Measurements from ENCODE around the gene CLDN1.

Gene CLDN1

DNA sequence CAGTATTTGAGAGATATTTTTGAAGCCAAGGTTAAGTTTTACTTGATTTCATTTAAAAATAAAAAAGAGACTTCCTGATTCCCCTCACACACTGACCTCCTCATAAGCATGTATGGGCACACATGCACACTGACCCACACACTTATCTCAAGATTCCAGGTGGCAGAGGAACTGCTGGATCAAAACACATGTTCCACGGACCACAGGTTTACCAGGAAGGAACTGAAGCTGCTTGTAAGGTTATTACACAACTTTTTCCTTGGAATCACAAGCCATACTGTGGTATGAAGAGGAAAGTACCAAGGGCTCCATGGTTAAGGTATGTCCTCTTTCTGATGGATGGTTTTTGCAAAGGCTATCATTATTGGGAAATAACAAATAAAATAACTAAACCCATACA lies 7.5 kb downstream of the CLDN1 start:
- TF ChIP-seq, protein P1, sequence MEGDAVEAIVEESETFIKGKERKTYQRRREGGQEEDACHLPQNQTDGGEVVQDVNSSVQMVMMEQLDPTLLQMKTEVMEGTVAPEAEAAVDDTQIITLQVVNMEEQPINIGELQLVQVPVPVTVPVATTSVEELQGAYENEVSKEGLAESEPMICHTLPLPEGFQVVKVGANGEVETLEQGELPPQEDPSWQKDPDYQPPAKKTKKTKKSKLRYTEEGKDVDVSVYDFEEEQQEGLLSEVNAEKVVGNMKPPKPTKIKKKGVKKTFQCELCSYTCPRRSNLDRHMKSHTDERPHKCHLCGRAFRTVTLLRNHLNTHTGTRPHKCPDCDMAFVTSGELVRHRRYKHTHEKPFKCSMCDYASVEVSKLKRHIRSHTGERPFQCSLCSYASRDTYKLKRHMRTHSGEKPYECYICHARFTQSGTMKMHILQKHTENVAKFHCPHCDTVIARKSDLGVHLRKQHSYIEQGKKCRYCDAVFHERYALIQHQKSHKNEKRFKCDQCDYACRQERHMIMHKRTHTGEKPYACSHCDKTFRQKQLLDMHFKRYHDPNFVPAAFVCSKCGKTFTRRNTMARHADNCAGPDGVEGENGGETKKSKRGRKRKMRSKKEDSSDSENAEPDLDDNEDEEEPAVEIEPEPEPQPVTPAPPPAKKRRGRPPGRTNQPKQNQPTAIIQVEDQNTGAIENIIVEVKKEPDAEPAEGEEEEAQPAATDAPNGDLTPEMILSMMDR (conservative IDR thresholded peaks at IDR 0.05; ENCODE audit: control insufficient read depth, insufficient read depth, low read depth, low read length): no peak

DNA sequence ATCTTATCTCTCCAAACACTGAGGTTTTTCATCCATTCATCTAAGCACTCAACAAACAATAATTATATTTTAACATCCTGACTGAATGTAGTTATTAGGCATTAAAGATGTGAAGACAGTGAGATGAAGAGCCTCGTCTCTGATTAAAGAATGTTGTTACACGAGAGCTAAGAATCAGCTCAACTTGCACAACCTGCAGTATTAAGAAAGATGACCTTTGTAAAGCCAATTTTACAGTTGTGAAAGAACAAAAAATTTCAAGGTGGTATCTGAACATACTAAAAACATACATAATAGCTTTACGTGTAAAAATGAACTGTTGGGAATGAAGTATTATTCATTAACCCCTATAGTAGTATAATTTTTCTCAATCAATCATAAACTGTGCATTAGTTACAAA lies 12.8 kb downstream of the CLDN1 start:
- TF ChIP-seq, protein P1 (conservative IDR thresholded peaks at IDR 0.05; ENCODE audit: control insufficient read depth, insufficient read depth, low read depth, low read length): no peak
- no peak overlapping the region for H3K4me3 ChIP-seq (ENCODE audit: control insufficient read depth, low read depth, low read length)

More for the DNA sequence above, 7.5 kb downstream of the CLDN1 start:
- H3K4me3 ChIP-seq (ENCODE audit: control insufficient read depth, low read depth, low read length): no peak overlapping the region
- DNase-seq (ENCODE audit: low read depth): no peak

DNA sequence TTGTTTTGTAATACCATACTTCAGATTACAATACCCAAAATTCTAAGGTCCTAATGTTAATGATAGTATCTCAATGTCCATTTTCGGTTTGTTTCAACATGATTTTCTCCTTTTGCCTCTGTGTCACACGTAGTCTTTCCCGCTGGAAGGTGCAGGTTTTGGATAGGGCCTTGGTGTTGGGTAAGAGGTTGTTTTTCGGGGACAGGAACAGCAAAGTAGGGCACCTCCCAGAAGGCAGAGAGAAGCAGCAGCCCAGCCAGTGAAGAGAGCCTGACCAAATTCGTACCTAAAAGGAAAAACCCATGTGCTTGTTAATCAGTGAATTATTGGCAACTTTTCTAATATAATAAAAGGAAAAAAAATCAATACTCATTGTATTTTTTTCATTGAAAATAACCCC lies 14.1 kb downstream of the CLDN1 start:
- no peak for DNase-seq (ENCODE audit: low read depth)
- H3K4me3 ChIP-seq (ENCODE audit: control insufficient read depth, low read depth, low read length): no peak overlapping the region
- TF ChIP-seq, protein P1 (conservative IDR thresholded peaks at IDR 0.05; ENCODE audit: control insufficient read depth, insufficient read depth, low read depth, low read length): no peak

More for the DNA sequence above, 12.8 kb downstream of the CLDN1 start:
- DNase-seq (ENCODE audit: low read depth): no peak

DNA sequence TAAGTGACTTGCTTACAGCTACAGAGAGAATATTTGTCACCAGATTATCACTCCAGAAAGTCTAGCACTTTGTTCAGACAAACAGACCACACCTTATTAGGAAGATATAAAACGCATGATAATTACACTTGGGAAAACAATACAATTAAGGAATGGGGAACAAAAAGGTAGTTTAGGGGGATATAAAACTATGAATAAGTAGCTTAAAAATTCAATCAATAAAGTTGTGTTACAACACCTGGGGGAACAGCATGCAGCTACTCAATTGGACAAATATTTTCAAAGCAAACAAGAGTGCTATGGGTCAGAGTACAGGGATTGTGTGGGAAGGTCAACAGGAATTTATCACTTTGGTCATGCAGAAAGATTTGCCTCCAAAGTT lies 15.1 kb downstream of the CLDN1 start:
- no peak for DNase-seq (ENCODE audit: low read depth)
- no peak overlapping the region for H3K4me3 ChIP-seq (ENCODE audit: control insufficient read depth, low read depth, low read length)
- TF ChIP-seq, protein P1 (conservative IDR thresholded peaks at IDR 0.05; ENCODE audit: control insufficient read depth, insufficient read depth, low read depth, low read length): no peak

DNA sequence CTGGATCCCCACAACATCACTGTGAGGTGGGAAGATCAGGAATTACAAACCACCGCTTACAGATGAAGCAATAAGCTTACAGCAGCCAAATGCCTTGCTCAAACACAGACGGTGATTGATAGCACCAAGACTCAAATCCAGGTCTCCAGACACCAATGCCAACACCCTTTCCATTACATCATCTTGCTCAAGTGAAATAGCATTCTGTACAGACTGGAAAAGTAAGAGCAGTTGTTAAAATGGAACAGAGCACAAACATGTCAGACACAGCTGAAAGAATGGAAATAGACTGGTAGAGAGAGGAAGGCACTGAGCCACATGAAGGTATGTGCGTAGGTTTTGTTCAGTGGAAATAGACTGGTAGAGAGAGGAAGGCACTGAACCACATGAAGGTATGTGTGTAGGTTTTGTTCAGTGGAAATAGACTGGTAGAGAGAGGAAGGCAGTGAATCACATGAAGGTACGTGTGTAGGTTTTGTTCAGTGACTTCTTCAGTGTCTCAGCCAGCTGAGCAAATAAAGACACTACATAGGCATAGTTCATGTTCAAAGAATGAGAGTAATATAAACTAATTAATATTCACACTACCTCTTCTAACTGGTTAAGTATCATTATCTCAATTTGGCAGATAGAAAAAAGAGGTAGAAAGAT lies 15.6 kb downstream of the CLDN1 start:
- TF ChIP-seq, protein P1 (conservative IDR thresholded peaks at IDR 0.05; ENCODE audit: control insufficient read depth, insufficient read depth, low read depth, low read length): no peak
- peak; percentile 85 for DNase-seq (ENCODE audit: low read depth)
- H3K4me3 ChIP-seq (ENCODE audit: control insufficient read depth, low read depth, low read length): no peak overlapping the region

DNA sequence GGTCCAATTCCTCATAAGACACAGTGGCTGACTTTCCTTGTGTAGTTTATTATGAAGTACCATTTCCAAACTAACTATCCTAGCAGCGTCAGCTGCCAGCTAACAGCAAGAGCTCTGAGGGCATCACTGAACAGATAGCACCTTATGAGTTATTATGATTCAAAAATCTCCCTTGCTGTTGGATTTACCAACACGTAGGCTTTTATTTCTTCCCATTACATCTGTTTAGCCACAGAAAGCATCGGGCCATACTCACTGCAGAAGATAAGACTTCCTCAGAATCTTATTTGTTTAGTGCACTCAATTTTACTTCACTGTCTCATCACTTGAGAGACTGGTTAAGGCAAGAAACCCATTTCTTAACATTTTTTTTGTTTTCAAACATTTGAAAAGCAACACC lies 16.2 kb downstream of the CLDN1 start:
- no peak overlapping the region for H3K4me3 ChIP-seq (ENCODE audit: control insufficient read depth, low read depth, low read length)
- TF ChIP-seq, protein P1 (conservative IDR thresholded peaks at IDR 0.05; ENCODE audit: control insufficient read depth, insufficient read depth, low read depth, low read length): no peak
- no peak for DNase-seq (ENCODE audit: low read depth)

DNA sequence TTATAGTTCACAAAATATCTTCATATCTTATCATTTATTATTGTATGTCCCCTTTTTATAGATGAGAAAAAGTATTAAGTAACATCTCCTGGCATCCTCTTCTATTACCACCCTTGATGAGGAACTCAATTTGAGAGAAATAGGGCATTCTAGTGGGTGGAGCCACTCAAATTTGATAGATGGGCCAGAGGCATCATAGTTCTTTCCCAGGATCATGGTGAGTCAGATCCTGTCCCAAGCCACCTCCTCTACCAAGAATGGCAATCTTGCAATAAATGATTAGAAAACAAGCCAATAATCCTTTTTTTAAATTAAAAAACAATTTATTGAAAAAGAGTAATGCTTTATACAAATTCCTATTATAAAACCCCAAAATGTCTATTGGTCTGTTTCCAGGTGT lies 16.8 kb downstream of the CLDN1 start:
- DNase-seq (ENCODE audit: low read depth): peak; percentile 52
- H3K4me3 ChIP-seq (ENCODE audit: control insufficient read depth, low read depth, low read length): no peak overlapping the region
- TF ChIP-seq, protein P1 (conservative IDR thresholded peaks at IDR 0.05; ENCODE audit: control insufficient read depth, insufficient read depth, low read depth, low read length): no peak

All from fibroblast of mammary gland (primary cell).